PC-9 (cell line): ENCODE data around the gene ZNF618. TPM values are rescaled to one million over a fixed set of nuclear protein-coding genes. Genes with fewer than 3 reads are reported as not detected.

Experiments
- BruUV-seq: library from RNA; stranded (reverse); fragments of 400-500 nt; replicated peaks from 2 replicates; lab custom pipeline; 2021; lab: Mats Ljungman, UMichigan
- CTCF ChIA-PET: fragments of 300-600 bp; sonication (Branson Sonifier 250); formaldehyde crosslinking; loops from one replicate; lab custom pipeline; 2022; ENCODE audit warnings: antibody characterized with exemption; lab: Charles Lee
- POLR2A ChIA-PET: fragments of 300-600 bp; sonication (Branson Sonifier 250); formaldehyde crosslinking; loops from one replicate; lab custom pipeline; 2022; ENCODE audit warnings: antibody characterized with exemption; ENCODE audit not compliant: unreplicated experiment; lab: Charles Lee
- DNase-seq, 2 experiments: peaks; one replicate each; pipeline versions ENCODE4 v3.0.0 to v3.0.0-alpha.2; 2015 to 2022; ENCODE audit warnings: mixed read lengths in 1 of 2
- H2AFZ ChIP-seq: fragments of 200-600 bp; sonication (generic); 2 replicates; pipeline ENCODE4 v1.8.1; 2017; ENCODE audit warnings: antibody characterized with exemption
- H3F3A ChIP-seq: fragments of 200-600 bp; sonication (generic); 2 replicates; pipeline ENCODE4 v1.8.1; 2017; ENCODE audit warnings: antibody characterized with exemption, mild to moderate bottlenecking, low read depth; ENCODE audit not compliant: insufficient read depth
- H3K27ac ChIP-seq: fragments of 200-600 bp; sonication (generic); 2 replicates; pipeline ENCODE4 v1.6.1; 2016; ENCODE audit warnings: mixed run types
- H3K27me3 ChIP-seq: fragments of 200-600 bp; sonication (generic); 2 replicates; pipeline ENCODE4 v1.6.1; 2016; ENCODE audit warnings: low read depth, mixed run types; ENCODE audit not compliant: insufficient read depth
- H3K36me3 ChIP-seq: fragments of 200-600 bp; sonication (generic); 2 replicates; pipeline ENCODE4 v1.6.1; 2016; ENCODE audit warnings: low read depth, mixed run types
- H3K4me1 ChIP-seq: fragments of 200-600 bp; sonication (generic); replicated peaks from 2 replicates; pipeline ENCODE4 v1.6.1; 2016; ENCODE audit warnings: mixed run types; ENCODE audit not compliant: insufficient read depth
- H3K4me2 ChIP-seq: fragments of 200-600 bp; sonication (generic); 2 replicates; pipeline ENCODE4 v1.6.1; 2017; ENCODE audit warnings: mixed run types
- H3K4me3 ChIP-seq: fragments of 200-600 bp; sonication (generic); 2 replicates; pipeline ENCODE4 v1.6.1; 2016; ENCODE audit warnings: mixed run types
- H3K79me2 ChIP-seq: fragments of 200-600 bp; sonication (generic); 2 replicates; pipeline ENCODE4 v1.6.1; 2017; ENCODE audit warnings: low read depth, mixed run types
- H3K9me2 ChIP-seq: fragments of 200-600 bp; sonication (generic); 2 replicates; pipeline ENCODE4 v1.8.1; 2017; ENCODE audit warnings: mild to moderate bottlenecking; ENCODE audit not compliant: insufficient read depth
- H3K9me3 ChIP-seq: fragments of 200-600 bp; sonication (generic); 2 replicates; pipeline ENCODE4 v1.8.1; 2016; ENCODE audit warnings: low read depth; ENCODE audit not compliant: insufficient read depth
- H4K20me1 ChIP-seq: fragments of 200-600 bp; sonication (generic); 2 replicates; pipeline ENCODE4 v1.8.1; 2017; ENCODE audit not compliant: insufficient read depth
- CTCF ChIP-seq: fragments of 200-600 bp; sonication (generic); conservative IDR thresholded peaks from 2 replicates; pipeline ENCODE4 v1.6.1; 2017; ENCODE audit warnings: mixed run types, antibody characterized with exemption, mild to moderate bottlenecking, moderate library complexity
- EZH2 ChIP-seq: fragments of 200-600 bp; sonication (generic); IDR thresholded peaks from 2 replicates; pipeline ENCODE4 v1.8.0; 2017; ENCODE audit warnings: antibody characterized with exemption, low read depth
- intact Hi-C: fragments of 100-400 bp; cut with micrococcal nuclease; formaldehyde crosslinking; loops from one replicate; pipeline ENCODE4 v1.10.0; 2022; ENCODE audit not compliant: unreplicated experiment
- total RNA-seq: library from RNA; stranded (reverse); gene quantifications from 2 replicates; pipeline ENCODE4 v1.2.3, GENCODE V29; 2021

The ZNF618 gene
- total RNA-seq, 1 experiment from 2014 or later, result 0.20 TPM

GRCh38 chr9:114050226-114050568, 174.1 kb downstream of the ZNF618 start:
- BruUV-seq, result no TSS peak
- no peaks in the 10 kb centered on the region for H3F3A ChIP-seq
- DNase-seq, result no peak
- H3K9me3 ChIP-seq, result no peaks in the 10 kb centered on the region
- no peaks in the 10 kb centered on the region for H3K4me1 ChIP-seq
- H3K9me2 ChIP-seq, result no peaks in the 10 kb centered on the region
- H3K27ac ChIP-seq, result no peak overlapping the region
- H4K20me1 ChIP-seq, result no peaks in the 10 kb centered on the region
- no peaks in the 10 kb centered on the region for H3K36me3 ChIP-seq
- ChIA-PET CTCF (no interaction called here), POLR2A (no interaction called here)
- no peak overlapping the region for H2AFZ ChIP-seq
- H3K79me2 ChIP-seq, result no peaks in the 10 kb centered on the region
- H3K4me3 ChIP-seq, result no peak overlapping the region
- intact Hi-C loops, result no loop called here
- H3K4me2 ChIP-seq, result no peak overlapping the region
- H3K27me3 ChIP-seq, result peaks cover 96% of the 10 kb centered on the region
- TF ChIP-seq EZH2, result no peak
- TF ChIP-seq CTCF, result no peak

GRCh38 chr9:114050646-114051045, 174.5 kb downstream of the ZNF618 start:
- BruUV-seq, result no TSS peak
- Histone ChIP-seq H4K20me1 (no peaks in the 10 kb centered on the region), H3K79me2 (no peaks in the 10 kb centered on the region), H3K4me2 (no peak overlapping the region), H3F3A (no peaks in the 10 kb centered on the region), H3K4me3 (no peak overlapping the region), H3K9me2 (no peaks in the 10 kb centered on the region), H3K9me3 (no peaks in the 10 kb centered on the region), H3K4me1 (no peaks in the 10 kb centered on the region), H2AFZ (no peak overlapping the region), H3K27me3 (peaks cover 96% of the 10 kb centered on the region), H3K36me3 (no peaks in the 10 kb centered on the region), H3K27ac (no peak overlapping the region)
- no peak for DNase-seq
- intact Hi-C loops, result no loop called here
- TF ChIP-seq EZH2 (no peak), CTCF (no peak)
- ChIA-PET CTCF (no interaction called here), POLR2A (no interaction called here)

- no peaks in the 10 kb centered on the region for H3K4me1 ChIP-seq
- CTCF ChIA-PET, result no interaction called here
- no TSS peak for BruUV-seq
These were observed 175.2 kb downstream of the ZNF618 start for GRCh38 chr9:114051281-114051680.

More at GRCh38 chr9:114051281-114051680, 175.2 kb downstream of the ZNF618 start:
- Histone ChIP-seq H4K20me1 (no peaks in the 10 kb centered on the region), H3K79me2 (no peaks in the 10 kb centered on the region), H3K9me2 (no peaks in the 10 kb centered on the region), H2AFZ (no peak overlapping the region), H3K27ac (no peak overlapping the region), H3K36me3 (no peaks in the 10 kb centered on the region), H3K27me3 (peaks cover 96% of the 10 kb centered on the region), H3K9me3 (no peaks in the 10 kb centered on the region), H3K4me3 (no peak overlapping the region), H3F3A (no peaks in the 10 kb centered on the region), H3K4me2 (no peak overlapping the region)
- no peak for DNase-seq
- intact Hi-C loops, result no loop called here
- TF ChIP-seq CTCF, result no peak
- TF ChIP-seq EZH2, result no peak
- POLR2A ChIA-PET, result no interaction called here
